Measurements from ENCODE around the gene GLYATL2. TPM values are rescaled to one million over a fixed set of nuclear protein-coding genes. Genes with fewer than 3 reads are reported as not detected.

Gene GLYATL2, protein sequence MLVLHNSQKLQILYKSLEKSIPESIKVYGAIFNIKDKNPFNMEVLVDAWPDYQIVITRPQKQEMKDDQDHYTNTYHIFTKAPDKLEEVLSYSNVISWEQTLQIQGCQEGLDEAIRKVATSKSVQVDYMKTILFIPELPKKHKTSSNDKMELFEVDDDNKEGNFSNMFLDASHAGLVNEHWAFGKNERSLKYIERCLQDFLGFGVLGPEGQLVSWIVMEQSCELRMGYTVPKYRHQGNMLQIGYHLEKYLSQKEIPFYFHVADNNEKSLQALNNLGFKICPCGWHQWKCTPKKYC
- 0.19 and 1.7 TPM in 2 replicates for total RNA-seq

DNA sequence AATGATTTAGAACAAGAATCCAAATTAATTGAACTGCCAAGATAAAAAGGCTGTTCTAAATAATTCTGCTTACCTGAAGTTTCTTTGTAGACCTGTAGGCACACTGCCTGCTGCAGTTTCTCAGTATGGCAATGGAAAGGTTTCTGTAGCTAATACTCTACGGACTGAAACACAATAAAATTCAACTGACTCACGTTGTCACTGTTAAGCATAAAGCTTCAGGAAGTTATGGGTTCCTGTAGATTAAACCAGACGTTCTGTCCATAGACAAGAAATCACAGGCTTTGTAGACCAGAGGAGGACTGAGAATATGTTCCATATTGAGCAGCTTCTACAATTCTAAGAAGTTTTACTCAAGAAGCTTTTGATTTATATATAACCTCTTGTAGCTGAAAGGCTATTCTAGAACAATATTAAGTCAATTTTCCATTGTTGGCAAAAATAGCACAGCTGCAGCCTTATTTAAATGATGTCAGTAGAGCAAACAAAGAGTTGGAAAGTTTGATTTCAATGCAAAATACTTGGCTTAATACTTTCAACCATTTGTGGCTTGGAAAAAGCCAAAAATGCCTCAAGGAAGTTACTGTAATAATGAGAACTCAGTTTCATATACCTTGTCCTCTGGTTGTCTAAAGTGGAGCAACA lies at the start of gene GLYATL2:
Gene GLYATL2, minus strand, starts transcription at position 344 of the 645 bp plus-strand sequence. CDS start 5,092 bp downstream, outside the sequence.

Other genes with a start within 250 kb of the GLYATL2 start
- 1.1 and 1.2 TPM in 2 replicates for gene CNTF, start 222.0 kb downstream of the GLYATL2 start, total RNA-seq
- not detected in 2 replicates for gene GLYAT, start 112.8 kb downstream of the GLYATL2 start, total RNA-seq
- gene GLYATL1, start 94.8 kb upstream of the GLYATL2 start, total RNA-seq = 0.56 and 0.58 TPM in 2 replicates
- not detected in 2 replicates for gene GLYATL1B, start 241.6 kb upstream of the GLYATL2 start, total RNA-seq

All from regular cardiac myocyte (primary cell).